Keratinocyte (primary cell): Measurements from ENCODE around the gene TRPM3. TPM values are rescaled to one million over a fixed set of nuclear protein-coding genes. Genes with fewer than 3 reads are reported as not detected.

Source experiments
- DNase-seq: peaks from one replicate; pipeline ENCODE4 v3.0.0-alpha.2; 2011; ENCODE audit warnings: low read depth, missing footprints, low spot score
- FAIRE-seq: peaks from 2 replicates; lab custom pipeline; 2011; peaks lifted over from hg19 to GRCh38; lab: Jason Lieb, UNC
- H2AFZ ChIP-seq: 2 replicates; pipeline ENCODE4 v1.6.0; 2012; ENCODE audit warnings: low read length, control low read depth, inconsistent platforms; ENCODE audit not compliant: control insufficient read depth
- H3K27ac ChIP-seq: 2 replicates; pipeline ENCODE4 v1.5.1; 2011; ENCODE audit warnings: low read length; ENCODE audit not compliant: control insufficient read depth, insufficient read depth
- H3K27me3 ChIP-seq: 3 replicates; pipeline ENCODE4 v1.6.0; 2011; ENCODE audit warnings: low read length; ENCODE audit not compliant: control insufficient read depth, insufficient read depth; ENCODE audit errors: extremely low read depth
- H3K36me3 ChIP-seq, 2 experiments: 2 replicates in 1 of 2; 3 replicates in 1 of 2; pipeline ENCODE4 v1.5.1; 2011; ENCODE audit warnings: low read length in 2 of 2, mild to moderate bottlenecking in 1 of 2; ENCODE audit not compliant: control insufficient read depth in 2 of 2, insufficient read depth in 2 of 2; ENCODE audit errors: extremely low read depth in 1 of 2
- H3K4me1 ChIP-seq: 3 replicates; pipeline ENCODE4 v1.5.1; 2011; ENCODE audit warnings: low read length; ENCODE audit not compliant: control insufficient read depth, insufficient read depth; ENCODE audit errors: extremely low read depth
- H3K4me2 ChIP-seq: 3 replicates; pipeline ENCODE4 v1.6.0; 2011; ENCODE audit warnings: low read depth, low read length; ENCODE audit not compliant: control insufficient read depth, insufficient read depth; ENCODE audit errors: extremely low read depth
- H3K4me3 ChIP-seq, 3 experiments: fragments of 200-600 bp in 1 of 3; sonication (generic) in 1 of 3; 2 replicates in 2 of 3; 3 replicates in 1 of 3; pipeline ENCODE4 v1.5.1; 2011 to 2016; ENCODE audit warnings: low read length in 3 of 3, mild to moderate bottlenecking in 3 of 3, control low read depth in 2 of 3, inconsistent platforms in 1 of 3, low read depth in 1 of 3, mixed read lengths in 1 of 3, mixed run types in 1 of 3, moderate library complexity in 1 of 3; ENCODE audit not compliant: control insufficient read depth in 2 of 3, insufficient read depth in 2 of 3; ENCODE audit errors: extremely low read depth in 1 of 3
- H3K79me2 ChIP-seq: 2 replicates; pipeline ENCODE4 v1.6.0; 2012; ENCODE audit warnings: low read length; ENCODE audit not compliant: control insufficient read depth, insufficient read depth
- H3K9ac ChIP-seq: 3 replicates; pipeline ENCODE4 v1.6.0; 2011; ENCODE audit warnings: low read length; ENCODE audit not compliant: control insufficient read depth, insufficient read depth; ENCODE audit errors: extremely low read depth
- H3K9me1 ChIP-seq: 3 replicates; pipeline ENCODE4 v1.6.0; 2011; ENCODE audit warnings: low read length; ENCODE audit not compliant: control insufficient read depth, insufficient read depth; ENCODE audit errors: extremely low read depth
- H3K9me3 ChIP-seq: 2 replicates; pipeline ENCODE4 v1.5.1; 2012; ENCODE audit warnings: low read depth, low read length; ENCODE audit not compliant: control insufficient read depth
- H4K20me1 ChIP-seq: 3 replicates; pipeline ENCODE4 v1.6.0; 2011; ENCODE audit warnings: low read length; ENCODE audit not compliant: control insufficient read depth, insufficient read depth; ENCODE audit errors: extremely low read depth
- CTCF ChIP-seq, 3 experiments: IDR thresholded peaks in 1 of 3; conservative IDR thresholded peaks in 1 of 3; optimal IDR thresholded peaks in 1 of 3; 2 replicates in 2 of 3; 3 replicates in 1 of 3; pipeline versions ENCODE3 to v1.5.1; 2011; ENCODE audit warnings: low read length in 3 of 3, mild to moderate bottlenecking in 3 of 3, moderate library complexity in 2 of 3, control low read depth in 1 of 3, inconsistent platforms in 1 of 3; ENCODE audit not compliant: insufficient read depth in 2 of 3; ENCODE audit errors: extremely low read depth in 1 of 3
- EZH2 ChIP-seq: IDR thresholded peaks from one replicate; pipeline ENCODE4 v1.6.1; 2012; ENCODE audit warnings: inconsistent platforms, mild to moderate bottlenecking, low read length, moderate library complexity
- dilution Hi-C: fragments of 300-500 bp; cut with MboI; formaldehyde crosslinking; loops from one replicate; pipeline ENCODE4 v1.7.0; 2020; ENCODE audit warnings: low sequenced_read_pairs; ENCODE audit not compliant: extremely low pct_ligation_motif_present
- polyA plus RNA-seq, 5 experiments: library from polyadenylated mRNA; depleted of rRNA in 3 of 5; stranded (reverse) in 3 of 5; stranded (forward) in 1 of 5; unstranded in 1 of 5; fragments of >200 nt; gene quantifications; 1 replicate in 1 of 5; 2 replicates in 3 of 5; 3 replicates in 1 of 5; pipeline versions ENCODE4 v1.2.1 to v1.2.3, GENCODE V29; 2011 to 2012; ENCODE audit warnings: missing spikeins in 2 of 5, low read depth in 1 of 5, low replicate concordance in 1 of 5

Gene TRPM3
- polyA plus RNA-seq, 1 donor (not counting 4 experiments of a cell fraction or from before 2014, with no cell fraction given): 0.03 TPM

- Histone ChIP-seq H3K9ac (no peak overlapping the region), H3K9me3 (no peaks in the 10 kb centered on the region), H3K79me2 (no peaks in the 10 kb centered on the region), H3K27ac (no peak overlapping the region), H4K20me1 (no peaks in the 10 kb centered on the region), H2AFZ (no peak overlapping the region), H3K36me3 (no peaks in the 10 kb centered on the region), H3K4me2 (no peak overlapping the region), H3K9me1 (no peaks in the 10 kb centered on the region), H3K4me3 (no peak overlapping the region), H3K27me3 (no peaks in the 10 kb centered on the region), H3K4me1 (peaks cover 12% of the 10 kb centered on the region)
- dilution Hi-C loops: no loop called here
- DNase-seq: no peak
- TF ChIP-seq EZH2 (no peak), CTCF (optimal IDR thresholded peaks at IDR 0.05 in 1 of 3, IDR thresholded peaks at IDR 0.05 in 1 of 3, conservative IDR thresholded peaks at IDR 0.05 in 1 of 3; ENCODE audit: extremely low read depth in 1 of 3, insufficient read depth in 2 of 3, low read length in 3 of 3) (no peak)
- no peak for FAIRE-seq
Observed at GRCh38 chr9:70959366-70959765, 162.1 kb downstream of the TRPM3 start.

GRCh38 chr9:70954596-70955143, 166.8 kb downstream of the TRPM3 start:
- peak overlapping the region; percentile 57 for H2AFZ ChIP-seq
- dilution Hi-C loops: no loop called here
- H3K4me2 ChIP-seq: peak overlapping the region; percentile 60
- H3K79me2 ChIP-seq: no peaks in the 10 kb centered on the region
- no peaks in the 10 kb centered on the region for H3K9me1 ChIP-seq
- H3K27ac ChIP-seq: peak overlapping the region; percentile 54
- peak overlapping the region in 2 of 3 experiments; percentile 1 to 18 for H3K4me3 ChIP-seq
- TF ChIP-seq EZH2: no peak
- TF ChIP-seq CTCF (optimal IDR thresholded peaks at IDR 0.05 in 1 of 3, IDR thresholded peaks at IDR 0.05 in 1 of 3, conservative IDR thresholded peaks at IDR 0.05 in 1 of 3; ENCODE audit: extremely low read depth in 1 of 3, insufficient read depth in 2 of 3, low read length in 3 of 3): no peak
- FAIRE-seq (peak; percentile 5), DNase-seq (no peak)
- H3K9me3 ChIP-seq: no peaks in the 10 kb centered on the region
- H3K9ac ChIP-seq: no peak overlapping the region
- no peaks in the 10 kb centered on the region for H4K20me1 ChIP-seq
- H3K27me3 ChIP-seq: no peaks in the 10 kb centered on the region
- H3K36me3 ChIP-seq: no peaks in the 10 kb centered on the region
- H3K4me1 ChIP-seq: peaks cover 21% of the 10 kb centered on the region
